Panc1 (cell line): ENCODE data around the gene PRRC2C. TPM values are rescaled to one million over a fixed set of nuclear protein-coding genes. Genes with fewer than 3 reads are reported as not detected.

Source experiments
- ATAC-seq: fragments of 200-7000 bp; cut with Tn5 transposase; 2 replicates; pipeline ENCODE4 v1.9.1; 2020; ENCODE audit warnings: mild to moderate bottlenecking, moderate library complexity
- BruUV-seq: library from RNA; stranded (reverse); fragments of 400-500 nt; replicated peaks from 2 replicates; lab custom pipeline; 2021; lab: Mats Ljungman, UMichigan
- CTCF ChIA-PET: fragments of 300-600 bp; sonication (Branson Sonifier 250); formaldehyde crosslinking; loops from one replicate; lab custom pipeline; 2022; ENCODE audit warnings: antibody characterized with exemption; lab: Charles Lee
- POLR2A ChIA-PET: fragments of 300-600 bp; sonication (Branson Sonifier 250); formaldehyde crosslinking; loops from one replicate; lab custom pipeline; 2022; ENCODE audit warnings: antibody characterized with exemption; lab: Charles Lee
- DNase-seq: peaks from one replicate; pipeline ENCODE4 v3.0.0-alpha.2; 2010; ENCODE audit warnings: low read depth, low spot score
- H3K27ac ChIP-seq: 2 replicates; pipeline ENCODE4 v1.5.1; 2011; ENCODE audit warnings: mild to moderate bottlenecking, low read length, inconsistent platforms
- H3K27me3 ChIP-seq: fragments of 200-500 bp; sonication (Bioruptor generic); 2 replicates; pipeline ENCODE4 v1.6.0; 2014; ENCODE audit warnings: low read length, inconsistent platforms; ENCODE audit not compliant: control insufficient read depth, insufficient read depth
- H3K36me3 ChIP-seq: fragments of 200-500 bp; sonication (Bioruptor generic); 2 replicates; pipeline ENCODE4 v1.5.1; 2014; ENCODE audit warnings: inconsistent platforms, mild to moderate bottlenecking, low read length, moderate library complexity; ENCODE audit not compliant: control insufficient read depth, insufficient read depth
- H3K4me1 ChIP-seq: 2 replicates; pipeline ENCODE4 v1.5.1; 2011; ENCODE audit warnings: inconsistent platforms, mild to moderate bottlenecking, low read length, moderate library complexity; ENCODE audit not compliant: control insufficient read depth, insufficient read depth
- H3K4me3 ChIP-seq, 2 experiments: 2 replicates each; pipeline ENCODE4 v1.5.1; 2011 to 2012; ENCODE audit warnings: low read depth in 2 of 2, low read length in 2 of 2, mild to moderate bottlenecking in 2 of 2, inconsistent platforms in 1 of 2, moderate library complexity in 1 of 2
- H3K9me3 ChIP-seq: fragments of 200-500 bp; sonication (Bioruptor generic); 2 replicates; pipeline ENCODE4 v1.5.1; 2014; ENCODE audit warnings: low read depth, mild to moderate bottlenecking, inconsistent platforms, low read length, moderate library complexity; ENCODE audit not compliant: control insufficient read depth, insufficient read depth
- CTCF ChIP-seq: fragments of 450-650 bp; IDR thresholded peaks from 2 replicates; pipeline ENCODE4 v1.5.1; 2017; ENCODE audit warnings: mild to moderate bottlenecking
- POLR2AphosphoS5 ChIP-seq: IDR thresholded peaks from 2 replicates; pipeline ENCODE4 v1.6.1; 2012; ENCODE audit warnings: mild to moderate bottlenecking, low read depth, low read length, moderate library complexity
- REST ChIP-seq, 2 experiments: IDR thresholded peaks; 2 replicates each; pipeline ENCODE4 v1.6.1; 2011 to 2012; ENCODE audit warnings: low read depth in 2 of 2, control low read depth in 1 of 2, low read length in 1 of 2, mild to moderate bottlenecking in 1 of 2, moderate library complexity in 1 of 2; ENCODE audit not compliant: insufficient read depth in 1 of 2
- SIN3A ChIP-seq: IDR thresholded peaks from 2 replicates; pipeline ENCODE4 v1.6.1; 2012; ENCODE audit warnings: low read depth, mild to moderate bottlenecking, low read length, moderate library complexity, borderline replicate concordance; ENCODE audit not compliant: insufficient read depth
- TCF7L2 ChIP-seq: IDR thresholded peaks from 2 replicates; pipeline ENCODE4 v1.6.1; 2011; ENCODE audit warnings: mild to moderate bottlenecking, low read depth, low read length, inconsistent platforms
- in situ Hi-C: cut with HindIII; loops from 2 replicates; pipeline ENCODE4 v1.10.0; 2016; ENCODE audit warnings: low sequenced_read_pairs, low pct_unique_long_range_greater_than_20kb
- intact Hi-C: fragments of 100-400 bp; cut with micrococcal nuclease; formaldehyde crosslinking; loops from one replicate; pipeline ENCODE4 v1.10.0; 2022; ENCODE audit not compliant: unreplicated experiment
- total RNA-seq: library from RNA; stranded (reverse); gene quantifications from one replicate; pipeline ENCODE4 v1.2.1, GENCODE V29; 2021; ENCODE audit not compliant: unreplicated experiment

Gene PRRC2C
- total RNA-seq, 1 experiment from 2014 or later = 145 TPM

GRCh38 chr1:171570295-171570694 is 85.0 kb downstream of the PRRC2C start:
- DNase-seq (no peak), ATAC-seq (no peak)
- Histone ChIP-seq H3K27ac (no peak overlapping the region), H3K4me1 (no peaks in the 10 kb centered on the region), H3K9me3 (no peaks in the 10 kb centered on the region), H3K27me3 (no peaks in the 10 kb centered on the region), H3K4me3 (no peak overlapping the region), H3K36me3 (peaks cover 58% of the 10 kb centered on the region)
- CTCF ChIA-PET = no interaction called here
- POLR2A ChIA-PET = no interaction called here
- intact Hi-C loops = no loop called here
- no peak for TF ChIP-seq REST (IDR thresholded peaks at IDR 0.05; ENCODE audit: insufficient read depth in 1 of 2, low read depth in 2 of 2, low read length in 1 of 2)
- no peak for TF ChIP-seq TCF7L2
- no peak for TF ChIP-seq CTCF
- no peak for TF ChIP-seq POLR2AphosphoS5
- TF ChIP-seq SIN3A = no peak
- BruUV-seq = no TSS peak
- in situ Hi-C loops = no loop called here

GRCh38 chr1:171576144-171576543 is 90.8 kb downstream of the PRRC2C start:
- TF ChIP-seq SIN3A (no peak), REST (IDR thresholded peaks at IDR 0.05; ENCODE audit: insufficient read depth in 1 of 2, low read depth in 2 of 2, low read length in 1 of 2) (no peak), POLR2AphosphoS5 (no peak), CTCF (no peak), TCF7L2 (no peak)
- H3K27me3 ChIP-seq = no peaks in the 10 kb centered on the region
- no peak for ATAC-seq
- H3K4me3 ChIP-seq = no peak overlapping the region
- no peaks in the 10 kb centered on the region for H3K9me3 ChIP-seq
- no peak overlapping the region for H3K27ac ChIP-seq
- DNase-seq = no peak
- CTCF ChIA-PET = no interaction called here
- intact Hi-C loops = no loop called here
- no TSS peak for BruUV-seq
- in situ Hi-C loops = no loop called here
- H3K36me3 ChIP-seq = peaks cover 63% of the 10 kb centered on the region
- POLR2A ChIA-PET = no interaction called here
- no peaks in the 10 kb centered on the region for H3K4me1 ChIP-seq
